WTC11 (cell line): ENCODE data around the gene OPRL1. TPM values are rescaled to one million over a fixed set of nuclear protein-coding genes. Genes with fewer than 3 reads are reported as not detected.
"Not testable (repeated sequence)": the region's sequence is repeated elsewhere in the genome, so short reads cannot be mapped to it uniquely, and the experiment has no call there.

Experiments used
- ATAC-seq: fragments of 200-7000 bp; cut with Tn5 transposase; 2 replicates; pipeline ENCODE4 v1.10.0; 2021; ENCODE audit warnings: mild to moderate bottlenecking, moderate library complexity
- CTCF ChIA-PET: fragments of 300-600 bp; sonication (Branson Sonifier 250); formaldehyde crosslinking; loops from one replicate; lab custom pipeline; 2021; ENCODE audit warnings: antibody characterized with exemption; lab: Charles Lee
- POLR2A ChIA-PET: fragments of 350-600 bp; sonication (Branson Sonifier 250); formaldehyde crosslinking; loops from one replicate; lab custom pipeline; 2021; ENCODE audit warnings: antibody characterized with exemption; lab: Charles Lee
- DNase-seq: peaks from one replicate; pipeline ENCODE4 v3.0.0; 2021; ENCODE audit warnings: low spot score
- H3K27ac Mint-ChIP-seq: 2 replicates; pipeline ENCODE4 v1.8.0; 2021; ENCODE audit warnings: mixed read lengths
- H3K27me3 Mint-ChIP-seq: 2 replicates; pipeline ENCODE4 v1.8.0; 2021; ENCODE audit warnings: low read depth, mild to moderate bottlenecking, moderate library complexity, mixed read lengths
- H3K36me3 Mint-ChIP-seq: 2 replicates; pipeline ENCODE4 v1.8.0; 2021; ENCODE audit warnings: mixed read lengths
- H3K4me1 Mint-ChIP-seq: 2 replicates; pipeline ENCODE4 v1.8.0; 2022; ENCODE audit warnings: mixed read lengths
- H3K4me3 Mint-ChIP-seq: 2 replicates; pipeline ENCODE4 v1.8.0; 2021; ENCODE audit warnings: mild to moderate bottlenecking, moderate library complexity, mixed read lengths
- H3K9me3 Mint-ChIP-seq: 2 replicates; pipeline ENCODE4 v1.8.0; 2021; ENCODE audit warnings: mixed read lengths
- CTCF ChIP-seq: fragments of 200-600 bp; IDR thresholded peaks from 2 replicates; pipeline ENCODE4 v1.8.0; 2022; ENCODE audit warnings: antibody characterized with exemption
- ETV6 ChIP-seq: sonication (generic); formaldehyde crosslinking; IDR thresholded peaks from 2 replicates; pipeline ENCODE4 v1.8.1; 2022; ENCODE audit warnings: mild to moderate bottlenecking, missing genetic modification reagents
- FOXK1 ChIP-seq: sonication (generic); formaldehyde crosslinking; IDR thresholded peaks from 2 replicates; pipeline ENCODE4 v1.8.0; 2022; ENCODE audit warnings: mild to moderate bottlenecking, moderate library complexity, missing genetic modification reagents
- GABPB1 ChIP-seq: sonication (generic); formaldehyde crosslinking; IDR thresholded peaks from 2 replicates; pipeline ENCODE4 v1.8.1; 2023; ENCODE audit warnings: mild to moderate bottlenecking, missing genetic modification reagents
- GTF2I ChIP-seq: fragments of 250-450 bp; sonication (Bioruptor Pico); conservative IDR thresholded peaks from 2 replicates; pipeline ENCODE4 v1.4.0; 2021; ENCODE audit warnings: mild to moderate bottlenecking
- JAZF1 ChIP-seq: fragments of 250-450 bp; sonication (Bioruptor Pico); IDR thresholded peaks from 2 replicates; pipeline ENCODE4 v1.9.0; 2021; ENCODE audit warnings: moderate library complexity, mild to moderate bottlenecking, inconsistent platforms
- JUN ChIP-seq: sonication (generic); formaldehyde crosslinking; IDR thresholded peaks from 2 replicates; pipeline ENCODE4 v1.8.0; 2023; ENCODE audit warnings: mild to moderate bottlenecking, missing genetic modification reagents
- KAT7 ChIP-seq: sonication (generic); formaldehyde crosslinking; IDR thresholded peaks from 2 replicates; pipeline ENCODE4 v1.8.1; 2023; ENCODE audit warnings: missing genetic modification reagents, mild to moderate bottlenecking, borderline replicate concordance
- RELA ChIP-seq: sonication (generic); formaldehyde crosslinking; IDR thresholded peaks from 2 replicates; pipeline ENCODE4 v1.8.1; 2022; ENCODE audit warnings: missing genetic modification reagents, mild to moderate bottlenecking, borderline replicate concordance
- SMAD3 ChIP-seq: sonication (generic); formaldehyde crosslinking; IDR thresholded peaks from 2 replicates; pipeline ENCODE4 v1.8.0; 2022; ENCODE audit warnings: missing genetic modification reagents, mild to moderate bottlenecking, borderline replicate concordance
- TEAD4 ChIP-seq: sonication (generic); formaldehyde crosslinking; IDR thresholded peaks from 2 replicates; pipeline ENCODE4 v1.8.0; 2022; ENCODE audit warnings: mild to moderate bottlenecking, missing genetic modification reagents
- USF2 ChIP-seq: sonication (generic); formaldehyde crosslinking; IDR thresholded peaks from 2 replicates; pipeline ENCODE4 v1.8.1; 2023; ENCODE audit warnings: mild to moderate bottlenecking, missing genetic modification reagents, moderate library complexity
- ZBTB21 ChIP-seq: sonication (generic); formaldehyde crosslinking; IDR thresholded peaks from 2 replicates; pipeline ENCODE4 v1.8.1; 2023; ENCODE audit warnings: mild to moderate bottlenecking, missing genetic modification reagents, borderline replicate concordance
- ZNF317 ChIP-seq: sonication (generic); formaldehyde crosslinking; IDR thresholded peaks from 2 replicates; pipeline ENCODE4 v1.8.1; 2023; ENCODE audit warnings: low read depth, mild to moderate bottlenecking, moderate library complexity, missing genetic modification reagents, borderline replicate concordance
- ZNF416 ChIP-seq: fragments of 250-450 bp; sonication (Bioruptor Pico); IDR thresholded peaks from 2 replicates; pipeline ENCODE4 v1.9.0; 2021; ENCODE audit warnings: mild to moderate bottlenecking, inconsistent platforms
- ZNF425 ChIP-seq: fragments of 250-450 bp; sonication (Bioruptor Pico); conservative IDR thresholded peaks from 2 replicates; pipeline ENCODE4 v1.9.0; 2021; ENCODE audit warnings: mild to moderate bottlenecking
- ZNF671 ChIP-seq: fragments of 250-450 bp; sonication (Bioruptor Pico); IDR thresholded peaks from 2 replicates; pipeline ENCODE4 v1.8.0; 2021; ENCODE audit warnings: mild to moderate bottlenecking
- ZSCAN18 ChIP-seq: fragments of 250-450 bp; sonication (Bioruptor Pico); IDR thresholded peaks from 2 replicates; pipeline ENCODE4 v2.1.2; 2022; ENCODE audit warnings: mild to moderate bottlenecking, moderate library complexity
- total RNA-seq: library from RNA; stranded (reverse); gene quantifications from 3 replicates; pipeline ENCODE4 v1.2.3, GENCODE V29; 2021
- TF ChIP-seq, protein P1 (sequence below): sonication (generic); formaldehyde crosslinking; IDR thresholded peaks from 2 replicates; pipeline ENCODE4 v1.8.1; 2023; ENCODE audit warnings: mild to moderate bottlenecking, missing genetic modification reagents, moderate library complexity

The OPRL1 gene
- total RNA-seq, 1 experiment from 2014 or later, result 2.0 TPM

DNA sequence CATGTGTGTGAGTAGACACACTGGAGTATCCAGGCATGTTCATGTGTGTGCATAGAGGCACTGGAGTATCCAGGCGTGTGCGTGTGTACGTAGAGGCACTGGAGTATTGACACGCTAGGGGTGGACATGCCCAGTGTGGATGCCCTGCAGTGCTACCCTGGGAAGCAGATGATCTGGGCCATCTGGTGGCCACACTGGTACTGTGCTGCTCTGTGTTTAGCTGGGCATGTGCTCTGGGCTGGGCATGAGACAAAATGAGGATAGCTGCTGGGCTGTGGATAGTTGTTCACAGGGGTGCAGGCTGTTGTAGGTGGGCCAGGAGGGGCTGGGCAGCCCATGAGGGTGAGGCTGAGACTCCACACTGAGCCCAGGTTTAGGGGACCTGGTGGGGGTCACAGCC, 51.5 kb downstream of the OPRL1 start:
- ChIA-PET CTCF (interaction anchor here (0.5 to 1.0 kb wide), 5 partner anchors 10 to 92 kb away, joined by 3 to 5 read pairs (median 4); partner anchors contain the start of gene RGS19), POLR2A (no interaction called here)
- no peak for DNase-seq
- TF ChIP-seq GABPB1 (CRISPR knock-in tag) (no peak), USF2 (CRISPR knock-in tag) (no peak), ZNF425 (CRISPR knock-in tag) (no peak), ZNF671 (CRISPR knock-in tag) (no peak), TEAD4 (CRISPR knock-in tag) (no peak), KAT7 (no peak), ZNF416 (CRISPR knock-in tag) (no peak)
- H3K36me3 Mint-ChIP-seq, result 0 out of 2 replicates have a peak, but pooled peaks cover 3% of the 10 kb centered on the region
- H3K4me3 Mint-ChIP-seq, result no peak overlapping the region
- H3K27me3 Mint-ChIP-seq, result 0 out of 2 replicates have a peak, but pooled peaks cover 4% of the 10 kb centered on the region
- H3K27ac Mint-ChIP-seq, result no peak overlapping the region
- ATAC-seq, result peak; percentile 47
- H3K4me1 Mint-ChIP-seq, result peaks cover 2% of the 10 kb centered on the region; the same call in 1 of the 2 replicates
- H3K9me3 Mint-ChIP-seq, result peaks cover 17% of the 10 kb centered on the region

- TF ChIP-seq CTCF, result peak; percentile 25; the same call in 1 of the 2 replicates
- no peak for TF ChIP-seq JUN (CRISPR knock-in tag)
- CTCF ChIA-PET, result interaction anchor here (0.6 kb wide), 1 partner anchor 50 kb away, joined by 3 read pairs; no protein-coding TSS in a partner anchor
- Mint-ChIP-seq H3K27me3 (no peaks in the 10 kb centered on the region), H3K4me3 (no peak overlapping the region), H3K9me3 (peaks cover 4% of the 10 kb centered on the region; the same call in 1 of the 2 replicates), H3K36me3 (no peaks in the 10 kb centered on the region), H3K4me1 (peaks cover 2% of the 10 kb centered on the region; the same call in 1 of the 2 replicates), H3K27ac (no peak overlapping the region)
- DNase-seq (peak; percentile 52), ATAC-seq (peak; percentile 79)
- POLR2A ChIA-PET, result no interaction called here
Observed at GRCh38 chr20:64133951-64134407, 54.1 kb downstream of the OPRL1 start.

DNA sequence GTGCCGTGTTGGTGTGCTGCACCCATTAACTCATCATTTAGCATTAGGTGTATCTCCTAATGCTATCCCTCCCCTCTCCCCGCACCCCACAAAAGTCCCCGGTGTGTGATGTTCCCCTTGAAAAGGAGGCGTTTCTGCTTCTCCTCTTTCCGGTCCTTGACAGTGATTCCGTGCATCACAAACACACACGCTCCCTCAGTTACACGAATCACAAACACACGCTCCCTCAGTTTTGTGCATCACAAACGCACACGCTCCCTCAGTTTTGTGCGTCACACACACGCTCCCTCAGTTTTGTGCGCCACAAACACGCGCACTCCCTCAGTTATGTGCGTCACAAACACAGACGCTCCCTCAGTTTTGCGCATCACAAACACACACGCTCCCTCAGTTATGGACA, 54.9 kb downstream of the OPRL1 start:
- CTCF ChIA-PET, H3K27me3 Mint-ChIP-seq, ATAC-seq, H3K9me3 Mint-ChIP-seq, H3K4me3 Mint-ChIP-seq, POLR2A ChIA-PET, H3K4me1 Mint-ChIP-seq, H3K36me3 Mint-ChIP-seq: not testable (repeated sequence)
- 0 out of 2 replicates have a peak overlapping the region, but pooled peaks have one; percentile 15 for H3K27ac Mint-ChIP-seq
- peak; percentile 8 for DNase-seq

GRCh38 chr20:64136004-64136710, 56.3 kb downstream of the OPRL1 start:
- TF ChIP-seq JAZF1 (CRISPR knock-in tag), result no peak
- TF ChIP-seq RELA (CRISPR knock-in tag), result no peak
- TF ChIP-seq, protein P1, sequence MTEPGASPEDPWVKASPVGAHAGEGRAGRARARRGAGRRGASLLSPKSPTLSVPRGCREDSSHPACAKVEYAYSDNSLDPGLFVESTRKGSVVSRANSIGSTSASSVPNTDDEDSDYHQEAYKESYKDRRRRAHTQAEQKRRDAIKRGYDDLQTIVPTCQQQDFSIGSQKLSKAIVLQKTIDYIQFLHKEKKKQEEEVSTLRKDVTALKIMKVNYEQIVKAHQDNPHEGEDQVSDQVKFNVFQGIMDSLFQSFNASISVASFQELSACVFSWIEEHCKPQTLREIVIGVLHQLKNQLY (CRISPR knock-in tag), result no peak
- TF ChIP-seq GTF2I (CRISPR knock-in tag), result no peak
- no peak for TF ChIP-seq ETV6 (CRISPR knock-in tag)
- TF ChIP-seq FOXK1 (CRISPR knock-in tag), result no peak
- TF ChIP-seq ZBTB21 (CRISPR knock-in tag), result no peak
- TF ChIP-seq SMAD3, result no peak
- TF ChIP-seq ZSCAN18 (CRISPR knock-in tag), result no peak
- TF ChIP-seq ZNF317, result no peak
- no peak for TF ChIP-seq JUN (CRISPR knock-in tag)
- TF ChIP-seq, all 79 proteins: peak for 0
- Mint-ChIP-seq H3K4me3 (no peak overlapping the region), H3K27me3 (no peaks in the 10 kb centered on the region; the same call in 1 of the 2 replicates), H3K27ac (no peak overlapping the region), H3K4me1 (peaks cover 7% of the 10 kb centered on the region; the same call in 1 of the 2 replicates), H3K9me3 (no peaks in the 10 kb centered on the region), H3K36me3 (no peaks in the 10 kb centered on the region)
- POLR2A ChIA-PET, result no interaction called here
- CTCF ChIA-PET, result no interaction called here
- ATAC-seq (no peak), DNase-seq (no peak)
